ENCODE measurements around the gene IRF2.

GRCh38 chr4:184503869-184504300 lies 29.5 kb upstream of the IRF2 start:
- TF ChIP-seq FOSL2 (IDR thresholded peaks at IDR 0.05) (no peak), FOSL2 (CRISPR knock-in tag; IDR thresholded peaks at IDR 0.05) (no peak), RFX5 (IDR thresholded peaks at IDR 0.05) (no peak), CTCF (IDR thresholded peaks at IDR 0.05) (no peak), POLR2A (IDR thresholded peaks at IDR 0.05; ENCODE audit: low read length) (no peak), HDAC2 (IDR thresholded peaks at IDR 0.05) (no peak), PBX3 (IDR thresholded peaks at IDR 0.05) (no peak), CBX8 (IDR thresholded peaks at IDR 0.05) (no peak), ZC3H11A (IDR thresholded peaks at IDR 0.05) (no peak), RAD21 (conservative IDR thresholded peaks at IDR 0.05 in 1 of 2, IDR thresholded peaks at IDR 0.05 in 1 of 2) (no peak), KDM1A (IDR thresholded peaks at IDR 0.05; ENCODE audit: low read depth) (no peak)
- TF ChIP-seq, protein P1, sequence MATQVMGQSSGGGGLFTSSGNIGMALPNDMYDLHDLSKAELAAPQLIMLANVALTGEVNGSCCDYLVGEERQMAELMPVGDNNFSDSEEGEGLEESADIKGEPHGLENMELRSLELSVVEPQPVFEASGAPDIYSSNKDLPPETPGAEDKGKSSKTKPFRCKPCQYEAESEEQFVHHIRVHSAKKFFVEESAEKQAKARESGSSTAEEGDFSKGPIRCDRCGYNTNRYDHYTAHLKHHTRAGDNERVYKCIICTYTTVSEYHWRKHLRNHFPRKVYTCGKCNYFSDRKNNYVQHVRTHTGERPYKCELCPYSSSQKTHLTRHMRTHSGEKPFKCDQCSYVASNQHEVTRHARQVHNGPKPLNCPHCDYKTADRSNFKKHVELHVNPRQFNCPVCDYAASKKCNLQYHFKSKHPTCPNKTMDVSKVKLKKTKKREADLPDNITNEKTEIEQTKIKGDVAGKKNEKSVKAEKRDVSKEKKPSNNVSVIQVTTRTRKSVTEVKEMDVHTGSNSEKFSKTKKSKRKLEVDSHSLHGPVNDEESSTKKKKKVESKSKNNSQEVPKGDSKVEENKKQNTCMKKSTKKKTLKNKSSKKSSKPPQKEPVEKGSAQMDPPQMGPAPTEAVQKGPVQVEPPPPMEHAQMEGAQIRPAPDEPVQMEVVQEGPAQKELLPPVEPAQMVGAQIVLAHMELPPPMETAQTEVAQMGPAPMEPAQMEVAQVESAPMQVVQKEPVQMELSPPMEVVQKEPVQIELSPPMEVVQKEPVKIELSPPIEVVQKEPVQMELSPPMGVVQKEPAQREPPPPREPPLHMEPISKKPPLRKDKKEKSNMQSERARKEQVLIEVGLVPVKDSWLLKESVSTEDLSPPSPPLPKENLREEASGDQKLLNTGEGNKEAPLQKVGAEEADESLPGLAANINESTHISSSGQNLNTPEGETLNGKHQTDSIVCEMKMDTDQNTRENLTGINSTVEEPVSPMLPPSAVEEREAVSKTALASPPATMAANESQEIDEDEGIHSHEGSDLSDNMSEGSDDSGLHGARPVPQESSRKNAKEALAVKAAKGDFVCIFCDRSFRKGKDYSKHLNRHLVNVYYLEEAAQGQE (IDR thresholded peaks at IDR 0.05) = no peak
